HG02588 (cell line): ENCODE results near the gene MAL.

ENCODE experiments used
- ATAC-seq: cut with Tn5 transposase; IDR thresholded peaks from one replicate; pipeline ENCODE4 v1.9.1; 2021; ENCODE audit warnings: mild to moderate bottlenecking, moderate library complexity; ENCODE audit not compliant: unreplicated experiment

MAL gene

DNA sequence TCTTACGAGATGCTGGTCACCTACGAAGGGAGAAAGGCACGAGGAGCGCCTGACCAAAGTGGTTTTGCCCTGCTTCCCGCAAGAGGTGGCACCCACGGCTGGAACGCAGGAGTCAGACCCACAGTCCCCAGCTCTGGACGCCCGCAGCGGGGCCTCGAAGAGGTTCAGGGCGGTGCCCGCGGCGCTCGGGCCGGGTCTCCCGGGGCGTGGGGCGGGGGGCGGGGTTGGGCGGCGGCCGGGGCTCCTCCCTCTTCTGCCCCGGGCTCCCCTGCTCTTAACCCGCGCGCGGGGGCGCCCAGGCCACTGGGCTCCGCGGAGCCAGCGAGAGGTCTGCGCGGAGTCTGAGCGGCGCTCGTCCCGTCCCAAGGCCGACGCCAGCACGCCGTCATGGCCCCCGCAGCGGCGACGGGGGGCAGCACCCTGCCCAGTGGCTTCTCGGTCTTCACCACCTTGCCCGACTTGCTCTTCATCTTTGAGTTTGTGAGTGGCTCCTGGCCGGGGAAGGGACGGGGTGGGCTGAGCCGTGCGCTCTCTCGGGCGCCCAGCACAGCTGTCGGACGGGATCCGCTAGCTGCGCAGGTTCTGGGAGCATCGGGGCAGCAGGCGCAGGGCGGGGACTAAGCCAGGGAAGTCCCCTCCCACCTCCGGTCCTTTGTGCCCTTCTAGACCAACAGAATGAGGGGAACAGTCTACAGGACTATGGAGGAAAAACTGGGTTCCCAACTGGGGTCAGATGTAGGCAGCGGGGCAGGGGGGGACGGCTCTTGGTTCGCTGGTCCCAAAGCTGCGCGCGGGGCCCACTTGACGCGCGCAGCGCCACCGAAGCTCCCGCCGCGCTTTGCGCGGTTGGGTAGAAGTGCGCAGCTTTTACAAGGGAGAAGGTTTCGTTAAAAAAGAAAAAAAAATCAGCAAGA lies at the start of gene MAL:
Gene MAL (plus strand): TSS at position 303 of the 914 bp plus-strand sequence. CDS start 85 bp downstream, at position 388.
- ATAC-seq, result no peak

DNA sequence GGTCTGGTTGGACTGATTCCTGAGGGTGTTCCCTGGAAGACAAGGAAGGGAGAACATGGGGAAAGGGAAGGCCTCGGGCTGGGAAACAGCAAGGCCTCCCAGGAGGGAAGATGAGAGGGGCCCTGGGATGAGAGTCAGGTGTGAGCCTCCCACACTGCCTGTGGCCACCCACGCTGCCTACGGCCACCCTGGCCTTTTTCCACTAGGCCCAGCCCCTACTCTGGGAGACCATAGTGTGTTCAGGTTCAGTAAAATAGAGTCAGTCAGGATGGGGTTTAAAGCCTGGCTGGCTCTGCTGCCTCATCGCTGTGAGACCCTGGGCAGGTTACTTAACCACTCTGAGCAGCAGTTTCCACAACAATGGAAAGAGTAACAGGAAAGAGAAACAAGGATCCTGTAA lies 47.7 kb upstream of the MAL start:
- no peak for ATAC-seq

DNA sequence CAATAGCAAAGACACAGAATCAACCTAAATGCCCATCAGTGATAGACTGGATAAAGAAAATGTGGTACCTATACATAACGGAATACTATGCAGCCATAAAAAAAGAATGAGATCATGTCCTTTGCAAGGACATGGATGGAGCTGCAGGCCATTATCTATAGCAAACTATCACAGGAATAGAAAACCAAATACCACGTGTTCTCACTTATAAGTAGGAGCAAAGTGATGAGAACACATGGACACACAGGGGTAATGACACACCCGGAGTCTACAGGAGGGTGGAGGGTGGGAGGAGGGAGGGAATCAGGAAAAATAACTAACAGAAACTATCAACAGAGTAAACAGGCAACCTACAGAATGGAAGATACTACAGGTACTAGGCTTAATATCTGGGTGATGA lies 46.6 kb upstream of the MAL start:
- ATAC-seq, result no peak

DNA sequence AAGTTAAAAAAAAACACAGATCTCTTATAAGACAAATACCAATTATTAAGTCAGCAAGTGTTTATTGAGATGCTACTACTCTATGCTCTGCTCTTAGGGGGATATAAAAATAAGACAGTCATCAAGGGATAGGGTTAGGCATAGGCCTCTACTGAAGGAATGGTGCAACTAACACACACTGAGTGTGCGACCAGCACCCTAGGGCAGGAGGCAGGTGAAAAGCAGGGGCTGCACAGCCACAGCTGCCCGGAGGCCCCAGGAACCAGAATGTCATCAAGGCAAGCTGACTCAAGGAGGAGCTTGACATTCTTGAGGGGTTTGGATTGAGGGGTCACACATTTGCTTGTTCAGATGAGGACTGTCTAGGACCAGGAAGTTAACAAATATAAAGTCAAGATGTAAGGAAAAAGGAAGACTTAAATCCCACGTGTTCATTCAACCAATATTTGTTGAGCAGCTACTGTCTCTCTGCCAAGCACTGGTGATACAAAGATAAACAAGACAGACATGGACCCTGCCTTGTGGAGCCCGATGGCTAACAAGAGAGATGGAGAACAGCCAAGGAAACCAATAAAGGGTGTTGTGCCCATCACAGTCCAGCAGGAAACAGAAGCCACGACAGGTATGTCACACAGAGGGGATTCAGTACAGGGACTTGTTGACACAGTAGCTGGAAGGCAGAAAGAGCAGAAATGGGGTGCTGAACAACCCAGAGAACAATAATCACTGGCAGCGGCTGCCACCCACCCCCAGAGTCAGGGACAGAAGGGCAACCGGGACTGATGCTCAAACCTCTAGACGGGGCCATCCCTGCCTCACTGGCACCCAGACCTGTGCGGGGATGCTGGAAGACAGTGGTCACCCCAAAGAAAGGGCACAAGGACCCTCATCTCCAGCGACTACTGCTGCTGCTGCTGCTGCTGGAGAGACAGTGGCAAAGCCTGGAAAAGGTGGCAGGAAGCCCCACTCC lies 45.8 kb upstream of the MAL start:
- no peak for ATAC-seq

DNA sequence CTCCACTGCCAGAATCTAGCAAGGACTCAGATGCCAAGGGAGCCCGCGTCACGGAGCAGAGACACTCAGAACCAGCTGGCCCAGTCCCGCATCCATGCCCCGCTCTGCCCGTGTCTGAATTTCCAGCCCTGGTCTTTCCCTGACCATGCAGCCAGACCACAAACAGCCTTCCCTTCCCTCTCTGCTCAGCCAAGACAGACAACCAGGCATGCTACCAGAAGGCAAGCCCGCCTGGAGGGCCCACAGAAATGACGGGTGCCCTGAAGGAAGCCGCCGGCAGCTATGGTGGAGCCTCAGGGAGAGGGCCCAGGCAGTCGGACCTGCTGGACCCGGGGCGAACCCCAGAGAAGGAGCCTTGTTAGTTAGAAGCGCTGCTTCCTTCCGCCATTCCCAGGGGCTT lies 45.1 kb upstream of the MAL start:
- no peak for ATAC-seq

DNA sequence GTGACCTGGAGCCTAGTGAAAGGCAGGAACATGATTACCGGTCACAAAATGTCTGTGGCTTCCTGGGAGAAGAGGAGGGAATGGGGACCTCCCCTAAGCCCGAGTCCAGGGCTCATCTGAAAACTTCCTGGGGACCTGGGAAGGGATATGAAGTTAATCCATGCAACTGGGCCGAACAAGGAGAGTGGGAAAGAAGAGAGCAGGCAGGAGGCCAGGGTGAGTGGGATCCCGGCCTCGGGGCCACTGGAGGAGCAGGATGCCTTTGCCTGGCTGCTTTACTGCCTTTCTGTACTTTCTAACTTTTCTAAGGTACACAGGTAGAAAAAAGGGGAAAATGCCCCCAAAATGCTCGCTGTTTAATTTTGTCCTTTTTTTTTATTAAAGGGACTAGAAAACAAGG lies 43.4 kb upstream of the MAL start:
- ATAC-seq, result no peak

DNA sequence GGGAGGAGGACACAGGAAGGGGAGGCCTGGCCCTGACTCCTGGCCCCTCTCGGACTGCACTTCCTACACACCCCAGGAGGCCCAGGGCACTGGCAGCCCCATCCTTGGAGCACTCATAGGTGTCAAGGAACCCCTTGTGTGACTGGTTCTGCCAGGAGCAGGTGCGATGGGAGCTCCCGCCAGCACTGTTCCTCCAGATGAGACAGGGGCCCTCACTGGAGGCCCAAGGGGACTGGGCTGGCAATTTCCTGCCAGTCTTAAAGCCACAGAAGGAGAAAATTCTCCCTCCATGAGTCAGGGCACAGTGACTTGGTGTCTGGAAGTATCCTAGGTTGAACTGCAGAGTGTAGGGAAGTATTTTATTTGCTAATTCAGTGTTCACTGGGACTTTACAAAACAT lies 42.8 kb upstream of the MAL start:
- no peak for ATAC-seq

DNA sequence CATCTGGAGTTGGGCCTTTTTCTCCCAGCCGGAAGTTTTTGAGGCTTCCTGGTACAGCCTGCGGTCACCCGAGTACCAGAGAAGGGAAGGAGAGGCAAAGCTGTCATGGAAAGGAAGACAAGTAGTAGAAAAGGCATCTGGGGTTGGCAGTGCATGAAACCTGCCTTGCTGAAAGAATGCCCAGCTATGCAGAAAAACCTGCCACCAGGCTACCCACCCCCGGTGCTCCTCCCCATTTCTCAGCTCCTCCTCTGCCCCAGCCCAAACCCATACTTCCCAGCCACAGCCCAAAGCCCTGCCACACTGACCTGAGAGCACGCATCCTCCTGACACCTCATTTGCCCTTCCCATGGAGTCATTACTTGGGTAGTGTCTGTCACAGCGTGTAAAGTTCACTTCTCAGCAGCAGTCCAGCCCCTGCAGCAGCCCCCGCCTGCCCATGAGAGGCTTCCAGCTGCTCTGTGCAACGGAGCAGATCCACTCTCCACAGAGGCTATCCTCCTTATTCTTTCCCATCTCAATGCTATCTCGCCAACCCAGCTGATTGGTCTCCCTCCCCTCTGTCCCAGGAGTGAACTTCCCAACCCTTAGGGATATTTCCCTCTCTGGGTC lies 40.4 kb upstream of the MAL start:
- no peak for ATAC-seq

DNA sequence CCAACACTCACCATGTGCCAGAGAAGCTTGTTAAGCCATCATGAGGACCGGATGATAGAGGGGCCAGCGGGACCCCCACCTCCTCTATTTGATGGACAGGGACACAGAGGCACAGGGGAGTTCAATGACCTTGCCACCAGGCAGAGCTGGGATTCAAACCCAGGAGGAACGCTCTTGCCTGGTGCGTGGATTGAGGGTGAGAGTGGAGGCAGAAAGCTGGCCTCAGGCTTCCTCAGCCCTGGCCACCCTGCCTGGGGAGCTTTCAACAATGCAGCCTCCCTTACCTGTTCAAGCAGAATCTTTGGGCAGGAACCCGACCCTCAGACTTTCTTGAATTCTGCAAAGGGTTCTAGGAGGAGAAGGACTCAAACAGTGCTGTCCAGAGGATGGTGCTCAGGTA lies 39.9 kb upstream of the MAL start:
- no peak for ATAC-seq

DNA sequence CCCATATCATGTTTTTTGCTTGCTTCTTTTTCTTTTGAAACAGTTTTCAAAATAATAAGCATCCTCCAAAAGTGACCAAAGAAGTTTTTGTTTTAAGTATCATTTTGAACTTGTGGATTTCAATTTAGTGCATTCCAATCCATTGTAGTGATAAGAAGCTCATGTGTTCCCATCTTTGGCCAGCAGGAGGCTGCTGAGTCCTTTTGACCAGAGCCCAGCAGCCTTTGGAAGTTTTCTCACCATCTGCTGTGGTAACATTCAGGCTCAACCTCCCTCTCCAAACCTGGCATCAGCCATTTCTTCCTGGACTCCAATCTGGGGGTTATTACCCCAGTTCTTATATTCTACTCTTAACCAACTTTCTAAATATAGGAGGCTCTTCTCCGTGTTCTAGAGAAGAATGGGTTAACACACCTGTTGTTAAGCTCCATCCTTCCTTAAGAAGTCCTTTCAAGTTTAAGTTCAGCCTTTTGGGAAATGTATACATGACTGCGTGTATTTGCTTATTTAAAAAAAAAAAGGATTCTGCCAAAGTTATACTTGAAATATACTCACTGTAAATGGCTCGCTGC lies 39.0 kb upstream of the MAL start:
- ATAC-seq, result no peak

DNA sequence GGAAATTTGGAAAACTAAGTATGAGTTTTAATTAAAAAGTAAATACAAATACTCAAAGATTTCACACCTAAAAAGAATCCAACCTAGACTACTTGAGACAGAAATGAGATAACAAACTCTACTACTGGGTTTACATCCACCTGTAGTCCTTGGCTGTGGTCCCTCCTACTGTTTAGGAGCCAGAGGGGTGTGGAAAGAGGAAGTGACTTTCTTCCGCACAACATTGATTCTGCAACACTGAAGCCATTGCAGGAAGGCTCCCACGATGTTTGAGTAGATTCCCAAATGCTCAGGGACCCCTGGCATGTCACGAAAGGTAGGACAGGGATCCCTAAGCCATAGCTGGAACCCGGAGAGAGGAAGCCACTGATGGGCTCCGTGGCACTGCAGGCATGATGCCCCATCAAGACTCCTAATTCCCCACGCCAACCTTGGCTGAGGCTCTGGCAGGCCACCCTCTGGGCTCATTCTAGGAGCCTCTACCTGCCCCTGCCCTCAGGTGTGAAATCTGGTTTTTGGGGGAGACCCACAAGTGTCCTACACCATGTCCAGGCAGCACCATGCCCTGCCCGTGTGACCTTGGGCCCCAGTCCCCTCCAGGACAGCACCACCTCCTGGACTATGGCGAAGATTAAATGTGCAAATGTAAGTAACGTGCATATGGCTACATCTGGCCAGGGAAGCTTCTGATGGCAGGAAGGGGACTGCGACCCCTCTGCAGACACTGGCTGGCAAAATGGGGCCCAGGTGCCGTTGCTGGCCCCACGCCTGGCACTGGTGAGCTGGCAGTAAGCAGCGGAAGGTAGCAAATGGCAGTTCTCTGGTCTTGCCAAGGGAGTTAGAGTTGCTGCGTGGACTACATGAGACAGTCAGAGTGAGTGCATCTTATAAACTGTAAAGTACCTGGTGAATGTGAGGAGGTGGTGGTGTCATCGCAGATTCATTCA lies 38.2 kb upstream of the MAL start:
- ATAC-seq, result no peak

DNA sequence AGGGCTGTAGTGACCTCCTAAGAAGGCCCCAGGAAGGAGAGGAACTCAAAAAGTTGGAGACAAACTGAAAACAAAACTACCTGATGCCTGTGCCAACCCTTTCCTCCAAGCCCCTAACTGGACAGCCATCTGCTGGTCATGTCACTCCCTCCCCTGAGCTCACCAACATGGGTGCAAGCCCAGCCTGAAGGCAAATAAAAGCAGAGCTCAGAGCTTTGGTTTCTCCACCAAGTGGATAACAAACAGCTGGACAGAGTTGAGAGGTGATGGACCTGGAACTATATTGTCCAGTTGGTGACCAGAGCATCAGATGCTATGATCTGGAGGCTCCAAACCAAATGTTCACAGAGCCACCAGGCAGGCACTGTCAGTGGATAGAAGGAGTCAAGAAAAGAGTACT lies 34.6 kb upstream of the MAL start:
- ATAC-seq, result no peak

DNA sequence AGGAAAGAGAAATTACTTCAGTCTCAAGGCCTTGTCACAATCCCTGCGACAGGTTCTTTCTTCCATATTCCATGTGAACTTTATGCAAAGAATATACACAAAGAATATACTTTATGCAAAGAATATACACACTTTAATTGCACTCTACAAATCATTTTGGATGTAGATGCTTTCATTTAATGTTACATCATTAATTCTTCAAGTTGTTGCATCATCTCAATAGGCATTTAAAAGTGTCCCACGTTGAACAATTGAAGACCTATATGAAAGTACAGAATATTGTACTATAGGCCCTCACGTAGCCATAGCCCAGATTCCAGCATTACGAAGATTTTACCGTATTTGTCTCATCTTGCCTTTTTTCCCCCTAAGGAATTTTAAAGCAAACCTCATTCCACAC lies 33.1 kb upstream of the MAL start:
- no peak for ATAC-seq

DNA sequence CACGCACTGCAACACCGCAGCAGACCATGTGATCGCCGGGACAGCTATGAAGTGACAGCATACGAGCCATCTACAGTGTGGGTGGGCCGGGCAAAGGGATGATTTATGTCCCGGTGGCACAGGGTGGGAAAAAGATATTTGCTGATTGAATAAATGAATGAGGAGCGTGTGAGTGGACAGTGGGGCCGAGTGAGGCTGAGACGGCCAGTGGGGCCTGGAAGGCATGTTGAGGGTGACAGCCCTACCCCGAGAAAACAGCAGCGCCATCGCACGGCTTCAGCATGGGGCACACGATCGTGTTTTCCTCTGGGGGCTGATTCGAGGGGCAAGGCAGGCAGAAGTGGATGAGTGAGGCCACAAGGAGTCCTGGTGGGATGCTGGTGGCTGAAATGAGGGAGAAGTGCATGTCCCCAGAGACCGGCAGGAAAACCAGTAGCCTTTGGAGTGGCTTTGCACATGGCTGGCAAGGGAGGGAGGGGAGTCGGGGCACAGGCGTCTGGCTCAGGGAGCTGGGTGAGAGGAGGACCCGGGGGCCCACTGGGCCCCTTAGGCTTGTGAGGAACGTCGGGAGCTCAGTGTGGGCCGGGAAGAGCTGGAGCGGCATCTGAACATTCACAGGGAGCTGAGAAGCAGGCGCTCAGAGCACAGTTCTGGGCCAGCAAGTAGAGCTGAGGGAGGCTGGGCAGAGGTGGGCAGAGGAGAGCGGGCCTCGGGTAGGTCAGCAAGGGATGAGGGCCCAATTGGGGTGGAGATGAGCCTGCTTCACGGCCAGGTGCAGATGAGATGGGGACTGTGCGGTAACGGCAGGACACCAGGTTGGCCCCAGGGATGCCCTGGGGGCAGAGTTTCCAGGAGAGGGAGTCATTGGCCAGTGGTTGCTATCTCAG lies 32.1 kb upstream of the MAL start:
- no peak for ATAC-seq

DNA sequence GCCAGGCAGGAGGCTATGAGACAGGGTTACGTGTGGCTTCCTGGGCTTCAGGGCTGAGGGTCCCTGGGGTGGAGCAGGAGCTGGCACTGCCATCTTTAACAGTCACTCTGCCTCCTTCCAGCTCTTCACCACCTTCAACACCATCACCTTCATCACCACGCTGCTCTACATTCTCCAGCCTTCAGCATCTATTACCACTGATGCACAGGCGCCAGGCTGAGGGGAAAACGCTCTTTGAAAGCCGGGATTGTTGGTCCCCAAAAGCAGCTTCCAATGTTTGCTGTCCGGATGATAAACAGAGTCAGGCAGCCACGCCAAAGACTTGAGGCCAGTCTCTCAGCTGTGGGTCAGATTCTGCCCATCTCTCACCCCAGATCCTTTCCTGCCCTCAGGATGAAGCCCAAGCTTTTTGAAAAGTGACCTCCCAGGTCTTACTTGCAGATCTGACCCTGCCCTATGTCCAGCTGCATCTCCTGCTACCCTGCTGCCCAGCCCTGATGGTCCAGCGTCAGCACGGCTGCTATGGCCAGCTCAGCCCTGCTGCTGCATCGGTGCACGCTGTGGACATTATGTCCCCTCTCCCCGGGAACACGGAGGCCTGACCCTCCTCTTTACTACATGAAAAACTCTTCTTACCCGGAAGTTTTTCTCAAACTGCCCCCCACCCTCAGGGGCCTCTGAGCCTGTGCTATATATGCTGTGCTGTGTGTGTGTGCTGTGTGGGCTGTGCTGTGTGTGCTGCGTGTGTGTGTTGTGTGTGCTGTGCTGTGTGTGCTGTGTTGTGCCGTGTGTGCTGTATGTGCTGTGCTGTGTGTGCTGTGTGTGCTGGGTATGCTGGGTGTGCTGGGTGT lies 31.2 kb upstream of the MAL start:
- no peak for ATAC-seq

DNA sequence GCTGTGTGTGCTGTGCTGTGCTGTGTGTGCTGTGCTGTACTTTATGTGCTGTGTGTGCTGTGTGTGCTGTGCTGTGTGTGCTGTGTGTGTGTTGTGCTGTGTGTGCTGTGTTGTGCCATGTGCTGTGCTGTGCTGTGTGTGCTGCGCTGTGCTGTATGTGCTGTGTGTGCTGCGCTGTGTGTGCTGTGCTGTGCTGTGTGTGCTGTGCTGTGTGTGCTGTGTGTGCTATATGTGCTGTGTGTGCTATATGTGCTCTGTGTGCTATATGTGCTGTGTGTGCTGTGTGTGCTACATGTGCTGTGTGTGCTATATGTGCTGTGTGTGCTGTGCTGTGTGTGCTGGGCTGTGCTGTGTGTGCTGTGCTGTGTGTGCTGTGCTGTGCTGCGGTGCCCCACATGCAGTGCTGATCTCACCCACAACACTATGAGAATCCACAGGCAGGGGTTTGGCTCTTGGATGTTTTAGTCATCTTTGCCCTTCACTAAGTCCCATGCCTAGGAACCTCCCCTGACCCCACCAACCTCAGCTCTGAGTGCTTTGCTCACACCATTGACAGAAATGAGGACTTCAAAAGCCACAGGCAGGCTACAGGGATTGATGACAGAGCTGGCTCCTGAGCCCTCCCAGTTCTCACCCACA lies 30.5 kb upstream of the MAL start:
- no peak for ATAC-seq

DNA sequence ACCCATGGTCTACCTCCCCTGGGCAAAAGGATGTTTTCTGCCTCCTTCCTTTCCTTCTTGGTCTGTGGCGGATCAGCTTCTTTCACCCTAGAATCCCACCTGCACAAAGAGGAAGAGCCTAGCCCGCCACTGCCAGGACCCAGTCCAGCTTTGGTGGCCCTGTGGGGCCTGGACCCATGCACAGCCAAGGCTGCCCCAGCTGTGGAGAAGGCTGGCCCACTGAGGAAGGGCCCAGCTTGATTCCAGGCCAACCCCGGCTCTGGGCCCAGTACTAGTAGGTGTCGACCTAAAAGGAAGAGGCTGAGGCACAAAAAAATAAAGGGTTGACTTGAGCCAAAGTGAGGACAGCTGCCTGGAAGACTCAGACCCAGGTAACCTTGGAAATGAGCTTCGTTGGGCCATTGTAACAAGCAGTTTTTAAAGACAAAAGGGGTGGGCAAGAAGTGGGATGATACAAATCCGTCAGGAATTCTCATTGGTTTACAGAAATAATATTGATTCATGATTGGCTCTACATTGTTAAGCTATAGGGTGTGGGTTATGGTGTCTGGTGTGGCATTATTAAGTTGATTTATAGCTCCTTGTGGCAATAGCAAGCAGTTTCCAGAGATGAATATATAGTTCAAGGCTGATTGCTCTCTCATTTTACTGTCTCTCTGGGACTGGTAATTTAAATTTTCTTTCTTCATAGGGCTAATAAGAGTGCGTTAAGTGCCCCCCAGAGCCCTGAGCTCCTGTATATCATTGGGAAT lies 29.8 kb upstream of the MAL start:
- no peak for ATAC-seq
